Endodermal cell (in vitro differentiated cells): ENCODE data around the gene SPDYE4. TPM values are rescaled to one million over a fixed set of nuclear protein-coding genes. Genes with fewer than 3 reads are reported as not detected.

Experiments used
- DNase-seq: peaks from one replicate; pipeline ENCODE4 v3.0.0-alpha.2; 2017
- H3K27ac ChIP-seq: 2 replicates; pipeline ENCODE4 v1.5.1; 2013; ENCODE audit warnings: mild to moderate bottlenecking, low read depth, low read length, moderate library complexity
- H3K27me3 ChIP-seq: 2 replicates; pipeline ENCODE4 v1.6.1; 2013; ENCODE audit warnings: mild to moderate bottlenecking, low read length, moderate library complexity; ENCODE audit not compliant: insufficient read depth, control insufficient read depth, poor library complexity, severe bottlenecking
- H3K36me3 ChIP-seq: 2 replicates; pipeline ENCODE4 v1.7.0; 2013; ENCODE audit warnings: mild to moderate bottlenecking, low read length, moderate library complexity; ENCODE audit not compliant: control insufficient read depth, insufficient read depth
- H3K4me1 ChIP-seq: one replicate; pipeline ENCODE4 v1.7.0; 2013; ENCODE audit warnings: low read length; ENCODE audit not compliant: control insufficient read depth, insufficient read depth
- H3K4me3 ChIP-seq: 2 replicates; pipeline ENCODE4 v1.5.1; 2013; ENCODE audit warnings: mild to moderate bottlenecking, low read length, moderate library complexity
- H3K9ac ChIP-seq: 2 replicates; pipeline ENCODE4 v1.6.1; 2013; ENCODE audit warnings: mild to moderate bottlenecking, low read length, moderate library complexity; ENCODE audit not compliant: poor library complexity, severe bottlenecking; ENCODE audit errors: extremely low read depth
- H3K9me3 ChIP-seq: 2 replicates; pipeline ENCODE4 v1.6.1; 2013; ENCODE audit warnings: mild to moderate bottlenecking, low read length, moderate library complexity; ENCODE audit not compliant: control insufficient read depth
- H3K27ac Mint-ChIP-seq: 2 replicates; pipeline ENCODE4 v1.8.0; 2020; ENCODE audit warnings: mixed read lengths
- H3K27me3 Mint-ChIP-seq: 2 replicates; pipeline ENCODE4 v1.8.0; 2021; ENCODE audit warnings: mild to moderate bottlenecking, mixed read lengths; ENCODE audit not compliant: insufficient read depth
- H3K36me3 Mint-ChIP-seq: 2 replicates; pipeline ENCODE4 v1.8.0; 2020; ENCODE audit warnings: low read depth, mixed read lengths
- H3K4me1 Mint-ChIP-seq: 2 replicates; pipeline ENCODE4 v1.8.0; 2020; ENCODE audit warnings: mixed read lengths
- H3K4me3 Mint-ChIP-seq: 2 replicates; pipeline ENCODE4 v1.8.0; 2020; ENCODE audit warnings: mild to moderate bottlenecking, moderate library complexity, mixed read lengths
- H3K9me3 Mint-ChIP-seq: 2 replicates; pipeline ENCODE4 v1.8.0; 2020; ENCODE audit warnings: mild to moderate bottlenecking, mixed read lengths
- WGBS, 2 experiments: methylation state at CpG; one replicate each; pipeline versions ENCODE4 v1.1.5 to v1.1.7; 2013; ENCODE audit warnings: missing lambda C conversion rate in 2 of 2, mixed read lengths in 1 of 2; ENCODE audit not compliant: insufficient coverage in 1 of 2, insufficient read length in 1 of 2; 5-methylcytosine and 5-hydroxymethylcytosine counted together
- total RNA-seq, 2 donors: library from RNA; stranded (reverse); fragmentation: NEBNext Ultra II Directional in 1 of 2; extraction: Animal tissue kit (Norgen Biotek cat#: 25700) in 1 of 2; gene quantifications; 2 replicates in 1 of 2; 3 replicates in 1 of 2; pipeline ENCODE4 v1.2.1, GENCODE V29; 2021
- TF ChIP-seq, protein P1 (sequence below): fragments of 200-600 bp; sonication (generic); conservative IDR thresholded peaks from 2 replicates; pipeline ENCODE4 v1.5.0; 2021; ENCODE audit warnings: antibody characterized with exemption, mild to moderate bottlenecking

SPDYE4 gene
- total RNA-seq, 2 donors from 2014 or later, result not detected

DNA sequence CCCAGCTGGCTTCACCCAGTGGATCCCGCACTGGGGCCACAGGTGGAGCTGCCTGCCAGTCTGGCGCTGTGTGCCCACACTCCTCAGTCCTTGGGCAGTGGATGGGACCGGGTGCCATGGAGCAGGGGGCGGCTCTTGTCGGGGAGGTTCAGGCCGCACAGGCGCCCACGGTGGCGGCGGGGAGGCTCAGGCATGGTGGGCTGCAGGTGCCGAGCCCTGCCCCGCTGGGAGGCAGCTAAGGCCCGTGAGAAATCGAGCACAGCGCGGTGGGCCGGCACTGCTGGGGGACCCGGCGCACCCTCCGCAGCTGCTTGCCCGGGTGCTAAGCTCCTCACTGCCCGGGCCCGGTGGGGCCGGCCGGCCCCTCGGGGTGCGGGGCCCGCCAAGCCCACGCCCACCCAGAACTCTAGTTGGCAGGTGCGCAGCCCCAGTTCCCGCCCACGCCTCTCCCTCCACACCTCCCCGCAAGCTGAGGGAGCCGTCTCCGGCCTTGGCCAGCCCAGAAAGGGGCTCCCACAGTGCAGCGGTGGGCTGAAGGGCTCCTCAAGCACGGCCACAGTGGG is 40.3 kb downstream of the SPDYE4 start:
- Mint-ChIP-seq H3K36me3 (no peaks in the 10 kb centered on the region), H3K4me3 (no peak overlapping the region), H3K4me1 (peaks cover 3% of the 10 kb centered on the region), H3K27me3 (peaks cover 3% of the 10 kb centered on the region), H3K27ac (no peak overlapping the region), H3K9me3 (peaks cover 12% of the 10 kb centered on the region)
- Histone ChIP-seq H3K27me3 (no peaks in the 10 kb centered on the region), H3K9ac (no peak overlapping the region), H3K36me3 (no peaks in the 10 kb centered on the region), H3K4me1 (no peaks in the 10 kb centered on the region), H3K9me3 (peaks cover 7% of the 10 kb centered on the region), H3K27ac (no peak overlapping the region), H3K4me3 (no peak overlapping the region)
- no peak for DNase-seq
- WGBS, 2 experiments, result 80 to 94% methylated on average over 1 to 37 of the region's 37 CpGs
- TF ChIP-seq, protein P1, sequence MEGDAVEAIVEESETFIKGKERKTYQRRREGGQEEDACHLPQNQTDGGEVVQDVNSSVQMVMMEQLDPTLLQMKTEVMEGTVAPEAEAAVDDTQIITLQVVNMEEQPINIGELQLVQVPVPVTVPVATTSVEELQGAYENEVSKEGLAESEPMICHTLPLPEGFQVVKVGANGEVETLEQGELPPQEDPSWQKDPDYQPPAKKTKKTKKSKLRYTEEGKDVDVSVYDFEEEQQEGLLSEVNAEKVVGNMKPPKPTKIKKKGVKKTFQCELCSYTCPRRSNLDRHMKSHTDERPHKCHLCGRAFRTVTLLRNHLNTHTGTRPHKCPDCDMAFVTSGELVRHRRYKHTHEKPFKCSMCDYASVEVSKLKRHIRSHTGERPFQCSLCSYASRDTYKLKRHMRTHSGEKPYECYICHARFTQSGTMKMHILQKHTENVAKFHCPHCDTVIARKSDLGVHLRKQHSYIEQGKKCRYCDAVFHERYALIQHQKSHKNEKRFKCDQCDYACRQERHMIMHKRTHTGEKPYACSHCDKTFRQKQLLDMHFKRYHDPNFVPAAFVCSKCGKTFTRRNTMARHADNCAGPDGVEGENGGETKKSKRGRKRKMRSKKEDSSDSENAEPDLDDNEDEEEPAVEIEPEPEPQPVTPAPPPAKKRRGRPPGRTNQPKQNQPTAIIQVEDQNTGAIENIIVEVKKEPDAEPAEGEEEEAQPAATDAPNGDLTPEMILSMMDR, result no peak

DNA sequence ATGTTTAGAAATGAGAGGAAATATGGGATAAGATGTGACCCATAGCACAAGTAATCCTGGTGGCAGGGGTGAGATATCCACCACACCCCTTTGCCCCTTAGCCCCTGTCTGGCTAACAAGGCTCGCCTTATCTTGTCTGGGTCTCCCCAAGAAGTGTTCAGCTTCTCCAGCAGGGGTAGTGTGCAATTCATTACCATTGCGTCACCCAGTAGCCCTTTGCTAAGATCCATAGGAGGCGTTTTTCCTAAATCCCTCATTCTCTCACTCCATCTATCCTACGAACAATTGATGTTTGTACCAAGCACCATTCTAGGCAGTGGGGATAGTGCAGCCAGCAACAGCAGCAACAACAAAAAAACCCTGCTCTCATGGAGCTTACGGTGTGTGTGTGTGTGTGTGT is 44.5 kb downstream of the SPDYE4 start:
- 93 to 94% methylated on average over 3 to 5 of the region's 5 CpGs for WGBS, 2 experiments
- peaks cover 7% of the 10 kb centered on the region for H3K9me3 ChIP-seq
- no peak overlapping the region for H3K27ac ChIP-seq
- Mint-ChIP-seq H3K36me3 (peaks cover 2% of the 10 kb centered on the region), H3K9me3 (peaks cover 12% of the 10 kb centered on the region), H3K27me3 (peaks cover 13% of the 10 kb centered on the region), H3K27ac (no peak overlapping the region), H3K4me3 (no peak overlapping the region), H3K4me1 (peaks cover 6% of the 10 kb centered on the region)
- no peak overlapping the region for H3K9ac ChIP-seq
- H3K4me3 ChIP-seq, result no peak overlapping the region
- no peak for DNase-seq
- TF ChIP-seq, protein P1, result no peak
- H3K27me3 ChIP-seq, result no peaks in the 10 kb centered on the region
- H3K4me1 ChIP-seq, result no peaks in the 10 kb centered on the region
- H3K36me3 ChIP-seq, result no peaks in the 10 kb centered on the region

- peaks cover 17% of the 10 kb centered on the region for H3K27me3 Mint-ChIP-seq
- peaks cover 6% of the 10 kb centered on the region for H3K4me1 Mint-ChIP-seq
Observed at GRCh38 chr17:8713315-8713714, 45.0 kb downstream of the SPDYE4 start.

More at GRCh38 chr17:8713315-8713714, 45.0 kb downstream of the SPDYE4 start:
- 82 to 86% methylated on average over 1 to 2 of the region's 3 CpGs for whole genome bisulfite sequencing, 2 experiments
- H3K27ac ChIP-seq, result no peak overlapping the region
- no peak for DNase-seq
- Mint-ChIP-seq H3K9me3 (peaks cover 12% of the 10 kb centered on the region), H3K4me3 (no peak overlapping the region), H3K27ac (no peak overlapping the region), H3K36me3 (peaks cover 2% of the 10 kb centered on the region)
- H3K9ac ChIP-seq, result no peak overlapping the region
- peaks cover 7% of the 10 kb centered on the region for H3K9me3 ChIP-seq
- TF ChIP-seq, protein P1, result no peak
- no peak overlapping the region for H3K4me3 ChIP-seq
- H3K27me3 ChIP-seq, result peaks cover under 1% of the 10 kb centered on the region
- H3K4me1 ChIP-seq, result no peaks in the 10 kb centered on the region
- no peaks in the 10 kb centered on the region for H3K36me3 ChIP-seq
